ENCODE results near the gene C2orf68.

- no peak for TF ChIP-seq EZH2 (IDR thresholded peaks at IDR 0.05; ENCODE audit: low read length, unreplicated experiment)
- TF ChIP-seq, protein P1, sequence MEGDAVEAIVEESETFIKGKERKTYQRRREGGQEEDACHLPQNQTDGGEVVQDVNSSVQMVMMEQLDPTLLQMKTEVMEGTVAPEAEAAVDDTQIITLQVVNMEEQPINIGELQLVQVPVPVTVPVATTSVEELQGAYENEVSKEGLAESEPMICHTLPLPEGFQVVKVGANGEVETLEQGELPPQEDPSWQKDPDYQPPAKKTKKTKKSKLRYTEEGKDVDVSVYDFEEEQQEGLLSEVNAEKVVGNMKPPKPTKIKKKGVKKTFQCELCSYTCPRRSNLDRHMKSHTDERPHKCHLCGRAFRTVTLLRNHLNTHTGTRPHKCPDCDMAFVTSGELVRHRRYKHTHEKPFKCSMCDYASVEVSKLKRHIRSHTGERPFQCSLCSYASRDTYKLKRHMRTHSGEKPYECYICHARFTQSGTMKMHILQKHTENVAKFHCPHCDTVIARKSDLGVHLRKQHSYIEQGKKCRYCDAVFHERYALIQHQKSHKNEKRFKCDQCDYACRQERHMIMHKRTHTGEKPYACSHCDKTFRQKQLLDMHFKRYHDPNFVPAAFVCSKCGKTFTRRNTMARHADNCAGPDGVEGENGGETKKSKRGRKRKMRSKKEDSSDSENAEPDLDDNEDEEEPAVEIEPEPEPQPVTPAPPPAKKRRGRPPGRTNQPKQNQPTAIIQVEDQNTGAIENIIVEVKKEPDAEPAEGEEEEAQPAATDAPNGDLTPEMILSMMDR (conservative IDR thresholded peaks at IDR 0.05; ENCODE audit: low read depth, low read length): no peak
Measured at GRCh38 chr2:85628658-85629057, 16.8 kb upstream of the C2orf68 start.
